Left ventricle myocardium inferior (tissue), 1 donor: Measurements from ENCODE around the gene SDF4. TPM values are rescaled to one million over a fixed set of nuclear protein-coding genes. Genes with fewer than 3 reads are reported as not detected.

Source experiments
- DNase-seq: peaks from one replicate; pipeline ENCODE4 v3.0.0-alpha.2; 2020
- H3K27ac ChIP-seq: fragments of 200-600 bp; replicated peaks from 2 replicates; pipeline ENCODE4 v1.8.0; 2021
- H3K27me3 ChIP-seq: fragments of 200-600 bp; 2 replicates; pipeline ENCODE4 v1.8.0; 2021; ENCODE audit warnings: low read depth
- H3K36me3 ChIP-seq: fragments of 200-600 bp; 2 replicates; pipeline ENCODE4 v1.8.0; 2021
- H3K4me1 ChIP-seq: fragments of 200-600 bp; 2 replicates; pipeline ENCODE4 v1.8.0; 2021
- H3K4me3 ChIP-seq: fragments of 200-600 bp; 2 replicates; pipeline ENCODE4 v1.8.0; 2021; ENCODE audit warnings: mild to moderate bottlenecking, moderate library complexity
- H3K9me3 ChIP-seq: fragments of 200-600 bp; replicated peaks from 2 replicates; pipeline ENCODE4 v1.8.0; 2021
- CTCF ChIP-seq: fragments of 200-600 bp; IDR thresholded peaks from 2 replicates; pipeline ENCODE4 v1.8.0; 2021; ENCODE audit warnings: antibody characterized with exemption, mild to moderate bottlenecking, borderline replicate concordance
- intact Hi-C: fragments of 100-400 bp; cut with micrococcal nuclease; formaldehyde crosslinking; loops from one replicate; pipeline ENCODE4 v1.11.0; 2022
- total RNA-seq: library from RNA; stranded (reverse); fragmentation: NEBNext Ultra II Directional; extraction: Animal tissue kit (Norgen Biotek cat#: 25700); gene quantifications from one replicate; pipeline ENCODE4 v1.2.1, GENCODE V29; 2021
- donor health status: DM: no; HTN: yes; CAD: no; lungs with severe emphysema.

Gene SDF4
- total RNA-seq, 1 donor from 2014 or later: 114 TPM

GRCh38 chr1:1175221-1176062 is 56.4 kb downstream of the SDF4 start:
- peaks cover 100% of the 10 kb centered on the region for H3K27me3 ChIP-seq
- no peaks in the 10 kb centered on the region for H3K36me3 ChIP-seq
- no peak for DNase-seq
- no peak for TF ChIP-seq CTCF
- no peak overlapping the region for H3K4me3 ChIP-seq
- H3K4me1 ChIP-seq: peaks cover 7% of the 10 kb centered on the region
- intact Hi-C loops: no loop called here
- no peak overlapping the region for H3K27ac ChIP-seq
- H3K9me3 ChIP-seq: peaks cover 4% of the 10 kb centered on the region

- Histone ChIP-seq H3K4me3 (no peak within 1 kb of the TSS), H3K27me3 (peaks cover 100% of the 10 kb centered on the region), H3K27ac (no peak within 1 kb of the TSS), H3K9me3 (peaks cover 4% of the 10 kb centered on the region), H3K36me3 (no peaks in the 10 kb centered on the region), H3K4me1 (peaks cover 7% of the 10 kb centered on the region)
- TF ChIP-seq CTCF: peak; percentile 10
- DNase-seq: peak; percentile 13
- intact Hi-C loops: no loop called here
These were observed 57.9 kb downstream of the SDF4 start, which contains the start of gene TTLL10 for GRCh38 chr1:1173793-1174415. TSS of gene TTLL10 (plus strand) at chr1:1173880. CDS start at chr1:1179216, 5,336 bp downstream.

GRCh38 chr1:1173061-1173792 is 58.6 kb downstream of the SDF4 start:
- H3K27ac ChIP-seq: no peak overlapping the region

GRCh38 chr1:1171546-1172340 is 60.1 kb downstream of the SDF4 start:
- Histone ChIP-seq H3K36me3 (no peaks in the 10 kb centered on the region), H3K4me1 (peaks cover 7% of the 10 kb centered on the region), H3K27me3 (peaks cover 100% of the 10 kb centered on the region), H3K9me3 (peaks cover 4% of the 10 kb centered on the region), H3K4me3 (no peak overlapping the region), H3K27ac (no peak overlapping the region)
- no peak for DNase-seq
- TF ChIP-seq CTCF: no peak
- intact Hi-C loops: no loop called here

More at GRCh38 chr1:1173061-1173792, 58.6 kb downstream of the SDF4 start:
- peaks cover 4% of the 10 kb centered on the region for H3K9me3 ChIP-seq
- no peak for TF ChIP-seq CTCF
- peaks cover 100% of the 10 kb centered on the region for H3K27me3 ChIP-seq
- intact Hi-C loops: no loop called here
- H3K4me1 ChIP-seq: peaks cover 7% of the 10 kb centered on the region
- no peaks in the 10 kb centered on the region for H3K36me3 ChIP-seq
- peak; percentile 11 for DNase-seq
- H3K4me3 ChIP-seq: no peak overlapping the region

- TF ChIP-seq CTCF: no peak
- H3K4me3 ChIP-seq: no peak overlapping the region
- peaks cover 100% of the 10 kb centered on the region for H3K27me3 ChIP-seq
- no peaks in the 10 kb centered on the region for H3K36me3 ChIP-seq
- H3K9me3 ChIP-seq: peaks cover 4% of the 10 kb centered on the region
- no peak for DNase-seq
- intact Hi-C loops: no loop called here
- no peak overlapping the region for H3K27ac ChIP-seq
- H3K4me1 ChIP-seq: peaks cover 7% of the 10 kb centered on the region
These were observed 60.6 kb downstream of the SDF4 start for GRCh38 chr1:1171161-1171545.
